DOHH2 (cell line): ENCODE measurements around the gene TRMT112.
"Not testable (repeated sequence)": the region's sequence is repeated elsewhere in the genome, so short reads cannot be mapped to it uniquely, and the experiment has no call there.

ENCODE experiments used
- CTCF ChIP-seq: fragments of 200-600 bp; sonication (generic); IDR thresholded peaks from one replicate; pipeline ENCODE4 v1.5.1; 2014; ENCODE audit warnings: antibody characterized with exemption, mild to moderate bottlenecking, low read depth, low read length; ENCODE audit not compliant: poor library complexity, severe bottlenecking
- EZH2phosphoT487 ChIP-seq: fragments of 200-600 bp; sonication (generic); IDR thresholded peaks from 2 replicates; pipeline ENCODE4 v1.6.1; 2017; ENCODE audit warnings: borderline replicate concordance, mild to moderate bottlenecking, antibody characterized with exemption, low read length, moderate library complexity, mixed read lengths

GRCh38 chr11:64323984-64324383 is 6.6 kb upstream of the TRMT112 start:
- not testable (repeated sequence) for TF ChIP-seq CTCF, EZH2phosphoT487
